BLaER1 (cell line): ENCODE data around the gene TWSG1.
"Not testable (repeated sequence)": the region's sequence is repeated elsewhere in the genome, so short reads cannot be mapped to it uniquely, and the experiment has no call there.

Source experiments
- H3K27ac ChIP-seq: shearing (Covaris generic); formaldehyde crosslinking; 2 replicates; pipeline ENCODE4 v1.8.1; 2022
- H3K27me3 ChIP-seq: shearing (Covaris generic); formaldehyde crosslinking; 2 replicates; pipeline ENCODE4 v1.8.1; 2022
- H3K36me3 ChIP-seq: shearing (Covaris generic); formaldehyde crosslinking; 2 replicates; pipeline ENCODE4 v1.8.1; 2022
- H3K4me1 ChIP-seq: shearing (Covaris generic); formaldehyde crosslinking; 2 replicates; pipeline ENCODE4 v1.8.1; 2022
- H3K4me2 ChIP-seq: shearing (Covaris generic); formaldehyde crosslinking; 2 replicates; pipeline ENCODE4 v1.8.1; 2022
- H3K4me3 ChIP-seq: shearing (Covaris generic); formaldehyde crosslinking; 2 replicates; pipeline ENCODE4 v1.8.1; 2022
- H3K9ac ChIP-seq: shearing (Covaris generic); formaldehyde crosslinking; 2 replicates; pipeline ENCODE4 v1.8.1; 2022
- H3K9me3 ChIP-seq: shearing (Covaris generic); formaldehyde crosslinking; 2 replicates; pipeline ENCODE4 v1.8.1; 2022
- H4K20me1 ChIP-seq: shearing (Covaris generic); formaldehyde crosslinking; 2 replicates; pipeline ENCODE4 v1.8.1; 2022
- Cebpa-rat ChIP-seq: shearing (Covaris generic); IDR thresholded peaks from 2 replicates; pipeline ENCODE4 v1.8.1; 2022

TWSG1 gene

GRCh38 chr18:9446839-9447238 lies 112.3 kb downstream of the TWSG1 start:
- Histone ChIP-seq H3K4me3 (no peak overlapping the region), H3K4me2 (no peak overlapping the region), H3K36me3 (no peaks in the 10 kb centered on the region), H4K20me1 (no peaks in the 10 kb centered on the region), H3K9ac (no peak overlapping the region), H3K9me3 (peaks cover 28% of the 10 kb centered on the region), H3K27ac (no peak overlapping the region), H3K27me3 (no peaks in the 10 kb centered on the region), H3K4me1 (no peaks in the 10 kb centered on the region)
- no peak for TF ChIP-seq Cebpa-rat

DNA sequence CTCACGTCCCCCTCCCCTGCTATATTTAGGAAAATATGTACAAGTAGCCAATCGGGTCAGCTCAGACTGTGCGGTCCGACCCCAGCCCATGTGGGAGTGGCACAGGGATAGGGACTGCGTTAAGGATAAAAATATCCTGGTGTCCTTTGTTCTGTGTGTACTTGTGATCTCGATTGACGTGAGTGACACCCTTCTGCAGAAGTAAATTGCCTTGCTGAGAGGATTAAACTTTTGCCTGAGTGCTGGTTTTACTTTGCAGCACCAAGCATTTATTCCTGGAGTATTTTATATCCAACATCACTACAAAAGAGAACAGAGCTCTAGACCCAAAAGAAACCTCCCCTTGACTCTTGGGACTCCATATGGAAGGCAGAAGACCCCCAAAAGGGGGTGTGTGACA lies 112.8 kb downstream of the TWSG1 start:
- H3K36me3 ChIP-seq, result no peaks in the 10 kb centered on the region
- H3K27me3 ChIP-seq, result no peaks in the 10 kb centered on the region
- no peak overlapping the region for H3K27ac ChIP-seq
- TF ChIP-seq Cebpa-rat, result no peak
- H4K20me1 ChIP-seq, result no peaks in the 10 kb centered on the region
- no peak overlapping the region for H3K4me3 ChIP-seq
- H3K9me3 ChIP-seq, result peaks cover 28% of the 10 kb centered on the region
- no peak overlapping the region for H3K9ac ChIP-seq
- H3K4me2 ChIP-seq, result no peak overlapping the region
- H3K4me1 ChIP-seq, result no peaks in the 10 kb centered on the region

GRCh38 chr18:9449600-9450414 lies 115.2 kb downstream of the TWSG1 start:
- Histone ChIP-seq H3K36me3 (no peaks in the 10 kb centered on the region), H4K20me1 (no peaks in the 10 kb centered on the region), H3K4me3 (no peak overlapping the region), H3K9me3 (peaks cover 32% of the 10 kb centered on the region), H3K4me1 (no peaks in the 10 kb centered on the region), H3K4me2 (no peak overlapping the region), H3K27me3 (no peaks in the 10 kb centered on the region), H3K9ac (no peak overlapping the region), H3K27ac (no peak overlapping the region)
- TF ChIP-seq Cebpa-rat, result no peak

GRCh38 chr18:9450920-9451319 lies 116.3 kb downstream of the TWSG1 start:
- H3K27ac ChIP-seq, H3K4me2 ChIP-seq, H3K9ac ChIP-seq, H4K20me1 ChIP-seq, H3K4me3 ChIP-seq, H3K27me3 ChIP-seq, H3K36me3 ChIP-seq, H3K4me1 ChIP-seq: not testable (repeated sequence)
- peaks cover 43% of the 10 kb centered on the region for H3K9me3 ChIP-seq
